Stimulated activated CD8-positive, alpha-beta memory T cell treated with anti-CD3 and anti-CD28 coated beads, Interleukin-4, amount 100 ng/mL, for 1 hour (primary cell): ENCODE data around the gene KCNJ12.
"Not testable (repeated sequence)": the region's sequence is repeated elsewhere in the genome, so short reads cannot be mapped to it uniquely, and the experiment has no call there.

Experiments
- DNase-seq, 2 donors: peaks; one replicate each; pipeline ENCODE4 v3.0.0-alpha.2; 2020; ENCODE audit warnings: low read depth in 2 of 2, low spot score in 1 of 2

Gene KCNJ12

GRCh38 chr17:21420503-21421090, 44.4 kb downstream of the KCNJ12 start:
- not testable (repeated sequence) for DNase-seq

DNA sequence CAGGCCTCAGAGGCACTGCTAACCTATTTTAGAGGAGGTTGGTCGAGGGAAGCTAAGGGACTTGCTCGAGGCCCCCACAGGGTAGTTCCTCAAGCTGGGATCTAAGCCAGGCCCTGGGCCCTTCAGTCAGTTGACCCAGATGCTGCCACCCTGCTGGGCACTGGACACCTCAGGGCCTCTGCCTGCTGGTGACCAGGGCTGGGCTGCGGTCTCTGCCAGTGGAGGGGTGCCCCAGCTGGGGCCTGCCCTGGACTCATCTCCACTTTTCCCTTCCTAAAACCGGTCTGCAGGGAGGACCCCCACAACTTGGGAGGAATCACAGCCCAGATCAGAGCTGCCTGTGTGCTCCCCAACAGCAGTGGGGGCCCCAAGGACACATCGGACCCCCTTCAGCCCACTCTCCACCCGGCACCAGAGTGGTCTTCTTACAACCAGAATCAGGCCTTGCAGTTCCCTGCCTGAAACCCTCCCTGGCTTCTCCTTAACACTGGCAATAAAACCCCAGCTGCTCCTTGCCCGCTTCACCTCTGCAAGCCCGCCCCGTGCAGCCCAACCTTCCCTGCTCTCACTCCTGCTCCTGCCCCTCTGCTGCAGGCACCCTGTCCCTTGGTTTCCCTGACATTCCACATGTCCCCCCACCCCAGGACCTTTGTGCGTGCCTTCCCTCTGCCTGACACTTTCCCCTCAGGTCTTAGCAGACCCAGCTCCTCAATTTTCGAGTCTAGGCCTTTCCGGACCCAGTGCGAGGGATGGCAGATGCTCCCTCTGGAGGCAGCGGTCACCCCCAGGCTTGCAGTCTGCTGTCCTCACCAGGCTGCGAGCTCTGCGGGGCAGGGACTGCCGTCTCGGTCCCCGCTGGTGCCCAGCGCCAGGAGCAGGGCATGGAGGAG, 45.5 kb downstream of the KCNJ12 start:
- not testable (repeated sequence) for DNase-seq

DNA sequence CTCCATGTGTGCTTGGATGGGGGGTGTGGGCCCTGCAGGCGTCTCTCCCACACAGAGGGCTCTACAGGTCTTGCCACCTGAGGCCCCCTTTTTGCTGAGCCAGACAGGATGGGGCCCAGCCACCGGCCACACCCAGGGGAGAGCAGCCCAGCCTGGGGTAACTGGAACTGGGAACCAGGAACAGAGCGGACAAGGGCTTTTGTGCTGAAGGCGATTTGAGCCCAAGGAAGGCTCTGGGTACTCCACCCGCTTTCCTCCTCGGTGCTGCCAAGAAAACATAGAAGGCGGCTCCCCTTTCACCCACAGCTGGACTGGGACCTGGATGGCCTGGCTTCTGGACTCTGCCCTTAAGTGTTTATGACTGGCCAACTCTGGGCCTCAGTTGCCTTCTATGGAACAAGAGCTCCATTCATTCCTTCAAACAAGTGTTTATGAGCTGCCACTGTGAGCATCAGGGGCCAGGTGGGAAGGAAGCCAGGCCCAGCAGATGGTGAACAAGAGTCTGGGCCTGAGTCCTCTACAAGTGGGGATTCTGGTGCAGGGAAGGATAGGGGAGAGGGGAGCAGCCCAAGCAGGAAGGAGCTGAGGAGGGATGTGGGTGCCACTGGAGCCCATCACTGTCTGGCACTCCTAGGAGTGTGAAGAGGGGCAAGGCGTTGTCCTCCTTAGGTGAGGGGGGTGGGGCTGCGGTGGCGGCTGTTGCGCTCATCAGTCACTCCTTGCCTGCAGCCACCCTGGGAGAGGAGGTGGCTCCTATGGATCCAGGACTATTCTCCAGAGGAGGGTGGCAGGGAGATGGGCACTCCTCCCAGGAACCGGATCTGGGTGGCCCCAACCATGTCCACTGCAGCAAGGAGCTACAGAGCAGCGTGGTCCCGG, 46.4 kb downstream of the KCNJ12 start:
- DNase-seq, result not testable (repeated sequence)

- DNase-seq, result not testable (repeated sequence)
Measured at GRCh38 chr17:21423190-21423493, 47.0 kb downstream of the KCNJ12 start.

- DNase-seq, result not testable (repeated sequence)
Measured at GRCh38 chr17:21424697-21425096, 48.5 kb downstream of the KCNJ12 start.

- no peak for DNase-seq
Measured at GRCh38 chr17:21425321-21425720, 49.2 kb downstream of the KCNJ12 start.

- DNase-seq, result no peak
Measured at GRCh38 chr17:21425736-21426135, 49.6 kb downstream of the KCNJ12 start.

DNA sequence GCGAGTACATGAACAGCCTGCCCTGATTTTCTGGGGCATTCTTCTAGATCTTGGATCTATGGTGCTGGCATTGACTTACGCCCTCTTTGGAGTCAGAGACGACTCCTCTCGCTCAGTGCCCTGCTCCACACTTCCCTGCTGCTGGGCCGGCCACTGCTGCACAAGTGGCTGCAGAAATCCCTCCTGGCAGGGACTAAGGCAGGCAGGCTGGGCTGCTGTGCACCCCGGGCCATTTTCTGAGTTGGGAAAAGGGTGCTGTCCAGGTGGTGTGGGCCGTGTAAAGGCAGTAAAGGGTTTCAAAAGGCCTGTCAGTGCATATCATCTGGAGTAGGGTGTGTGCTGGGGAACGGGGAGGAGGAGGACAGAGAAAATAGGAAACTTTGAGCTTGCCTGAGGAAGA, 50.1 kb downstream of the KCNJ12 start:
- not testable (repeated sequence) for DNase-seq

- DNase-seq, result not testable (repeated sequence)
Measured at GRCh38 chr17:21426876-21427275, 50.7 kb downstream of the KCNJ12 start.

DNA sequence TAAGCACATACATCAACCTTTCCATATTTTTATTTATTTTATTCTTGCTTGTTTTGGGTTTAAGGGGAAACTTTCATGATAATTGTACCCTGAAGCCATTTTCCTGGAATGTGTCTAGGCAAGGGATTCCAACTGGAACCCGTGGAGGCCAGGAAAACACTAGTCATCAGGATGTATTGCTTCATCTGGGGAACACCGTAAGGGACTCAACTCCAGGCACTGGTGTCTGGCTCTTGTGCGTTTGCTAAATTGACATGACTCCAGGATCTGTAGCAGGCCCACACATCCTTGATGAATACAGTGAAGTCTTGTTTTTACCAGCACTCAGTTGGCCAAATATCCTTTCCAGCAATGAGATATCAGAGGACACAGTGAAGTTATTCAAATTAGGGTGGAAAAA, 51.6 kb downstream of the KCNJ12 start:
- not testable (repeated sequence) for DNase-seq

GRCh38 chr17:21428752-21429424, 52.7 kb downstream of the KCNJ12 start:
- not testable (repeated sequence) for DNase-seq

GRCh38 chr17:21429921-21430628, 53.9 kb downstream of the KCNJ12 start:
- DNase-seq, result not testable (repeated sequence)

GRCh38 chr17:21433971-21434370, 57.8 kb downstream of the KCNJ12 start:
- DNase-seq, result not testable (repeated sequence)

GRCh38 chr17:21434976-21435375, 58.8 kb downstream of the KCNJ12 start:
- not testable (repeated sequence) for DNase-seq

DNA sequence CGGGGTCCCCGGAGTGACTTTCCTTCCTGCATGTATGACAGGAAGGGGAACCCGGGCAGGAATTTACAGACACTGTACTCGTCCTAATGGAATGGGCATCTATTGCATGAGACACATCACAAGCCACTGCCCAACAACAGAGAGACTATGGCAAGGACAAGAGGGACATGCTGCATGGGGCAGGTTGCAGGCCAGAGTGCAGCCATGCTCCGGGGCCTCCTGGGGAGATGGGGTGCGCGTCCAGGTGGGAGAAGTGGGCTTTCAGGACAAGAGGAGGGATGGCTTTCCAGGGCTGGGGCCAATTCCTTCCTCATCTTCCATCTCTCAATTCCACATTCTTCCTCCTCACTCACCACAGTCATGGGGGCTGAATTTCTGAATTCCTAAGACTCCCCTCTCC, 60.3 kb downstream of the KCNJ12 start:
- DNase-seq, result not testable (repeated sequence)

GRCh38 chr17:21436883-21437836, 61.0 kb downstream of the KCNJ12 start:
- DNase-seq, result not testable (repeated sequence)

GRCh38 chr17:21438316-21439014, 62.3 kb downstream of the KCNJ12 start:
- not testable (repeated sequence) for DNase-seq

DNA sequence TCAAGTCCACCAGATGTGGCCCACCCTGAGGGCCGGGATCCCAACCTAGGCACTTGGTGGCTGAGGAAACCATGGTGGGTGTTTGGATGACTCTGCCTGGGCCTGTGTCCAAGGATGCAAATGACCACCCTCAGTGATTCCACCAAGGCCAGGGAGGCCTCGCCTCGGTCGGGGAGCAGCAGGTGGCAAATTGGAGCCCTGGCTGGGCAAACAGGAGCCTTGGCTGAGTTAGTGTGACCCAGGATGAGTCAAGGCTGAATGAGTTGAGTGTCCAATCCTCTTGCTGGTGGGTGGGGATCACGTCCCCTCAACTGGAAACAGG, 62.8 kb downstream of the KCNJ12 start:
- not testable (repeated sequence) for DNase-seq
